GM23338 (cell line): Measurements from ENCODE around the gene R3HDM1. TPM values are rescaled to one million over a fixed set of nuclear protein-coding genes. Genes with fewer than 3 reads are reported as not detected.

Experiments used
- ATAC-seq: fragments of 200-7000 bp; cut with Tn5 transposase; 3 replicates; pipeline ENCODE4 v1.9.1; 2020
- DNase-seq: peaks from one replicate; pipeline ENCODE4 v3.0.0-alpha.2; 2015; ENCODE audit warnings: low spot score
- H2AFZ ChIP-seq: fragments of 200-600 bp; sonication (generic); 2 replicates; pipeline ENCODE4 v1.8.0; 2016; ENCODE audit warnings: antibody characterized with exemption, mild to moderate bottlenecking, moderate library complexity
- H3F3A ChIP-seq: fragments of 200-600 bp; sonication (generic); replicated peaks from 2 replicates; pipeline ENCODE4 v1.8.0; 2017; ENCODE audit warnings: antibody characterized with exemption, mixed run types, low read depth
- H3K27ac ChIP-seq: fragments of 200-600 bp; sonication (generic); 2 replicates; pipeline ENCODE4 v1.6.1; 2016; ENCODE audit warnings: low read depth
- H3K27me3 ChIP-seq: fragments of 200-600 bp; sonication (generic); 2 replicates; pipeline ENCODE4 v1.8.0; 2016; ENCODE audit warnings: mild to moderate bottlenecking, mixed run types, moderate library complexity; ENCODE audit not compliant: insufficient read depth
- H3K36me3 ChIP-seq: fragments of 200-600 bp; sonication (generic); 2 replicates; pipeline ENCODE4 v1.8.0; 2016; ENCODE audit warnings: mild to moderate bottlenecking; ENCODE audit not compliant: insufficient read depth
- H3K4me1 ChIP-seq: fragments of 200-600 bp; sonication (generic); 2 replicates; pipeline ENCODE4 v1.8.0; 2016; ENCODE audit warnings: mild to moderate bottlenecking, moderate library complexity; ENCODE audit not compliant: insufficient read depth
- H3K4me2 ChIP-seq: fragments of 200-600 bp; sonication (generic); 2 replicates; pipeline ENCODE4 v1.7.1; 2017; ENCODE audit warnings: mixed run types
- H3K4me3 ChIP-seq: fragments of 200-600 bp; sonication (generic); 2 replicates; pipeline ENCODE4 v1.6.1; 2016; ENCODE audit warnings: mixed run types
- H3K79me2 ChIP-seq: fragments of 200-600 bp; sonication (generic); replicated peaks from 2 replicates; pipeline ENCODE4 v1.8.0; 2017; ENCODE audit warnings: mild to moderate bottlenecking; ENCODE audit not compliant: insufficient read depth
- H3K9me2 ChIP-seq: fragments of 200-600 bp; sonication (generic); 2 replicates; pipeline ENCODE4 v1.8.0; 2017; ENCODE audit not compliant: insufficient read depth
- H4K20me1 ChIP-seq: fragments of 200-600 bp; sonication (generic); replicated peaks from 2 replicates; pipeline ENCODE4 v1.8.0; 2017; ENCODE audit warnings: mild to moderate bottlenecking; ENCODE audit not compliant: insufficient read depth
- H3K27ac Mint-ChIP-seq: 2 replicates; pipeline ENCODE4 v1.8.0; 2020; ENCODE audit warnings: inconsistent platforms, mild to moderate bottlenecking, moderate library complexity, mixed read lengths
- H3K27me3 Mint-ChIP-seq: 3 replicates; pipeline ENCODE4 v1.8.0; 2022; ENCODE audit warnings: low read depth, mild to moderate bottlenecking, moderate library complexity, mixed read lengths, inconsistent platforms; ENCODE audit not compliant: insufficient read depth, poor library complexity
- H3K36me3 Mint-ChIP-seq: 3 replicates; pipeline ENCODE4 v1.8.0; 2021; ENCODE audit warnings: low read depth, mild to moderate bottlenecking, inconsistent platforms, moderate library complexity, mixed read lengths
- H3K4me1 Mint-ChIP-seq: 3 replicates; pipeline ENCODE4 v1.8.0; 2020; ENCODE audit warnings: mild to moderate bottlenecking, inconsistent platforms, mixed read lengths
- H3K4me3 Mint-ChIP-seq: 3 replicates; pipeline ENCODE4 v1.8.0; 2021; ENCODE audit warnings: moderate library complexity, mild to moderate bottlenecking, inconsistent platforms, mixed read lengths
- H3K9me3 Mint-ChIP-seq: 3 replicates; pipeline ENCODE4 v1.8.0; 2020; ENCODE audit warnings: moderate library complexity, mild to moderate bottlenecking, inconsistent platforms, mixed read lengths
- CREB1 ChIP-seq: fragments of 250-450 bp; sonication (Bioruptor Pico); IDR thresholded peaks from 2 replicates; pipeline ENCODE4 v1.5.0; 2020; ENCODE audit warnings: low read depth, mild to moderate bottlenecking, moderate library complexity
- CTCF ChIP-seq, 2 experiments: fragments of 200-600 bp in 1 of 2; sonication (generic) in 1 of 2; conservative IDR thresholded peaks; 2 replicates each; pipeline versions ENCODE4 v1.5.1 to v1.6.1; 2016 to 2017; ENCODE audit warnings: antibody characterized with exemption in 2 of 2, low read depth in 2 of 2, mild to moderate bottlenecking in 2 of 2, moderate library complexity in 1 of 2
- EZH2 ChIP-seq: fragments of 200-600 bp; sonication (generic); IDR thresholded peaks from one replicate; pipeline ENCODE4 v1.8.0; 2017; ENCODE audit warnings: antibody characterized with exemption, mild to moderate bottlenecking, low read depth; ENCODE audit not compliant: unreplicated experiment
- EZH2phosphoT487 ChIP-seq: fragments of 200-600 bp; sonication (generic); IDR thresholded peaks from one replicate; pipeline ENCODE4 v1.8.1; 2018; ENCODE audit warnings: antibody characterized with exemption; ENCODE audit not compliant: unreplicated experiment
- JUNB ChIP-seq: IDR thresholded peaks from one replicate; pipeline ENCODE4 v1.6.1; 2016; ENCODE audit warnings: antibody characterized with exemption; ENCODE audit not compliant: unreplicated experiment
- NANOG ChIP-seq: IDR thresholded peaks from 2 replicates; pipeline ENCODE4 v1.6.1; 2016; ENCODE audit warnings: antibody characterized with exemption, borderline replicate concordance
- POLR2AphosphoS5 ChIP-seq: IDR thresholded peaks from 2 replicates; pipeline ENCODE4 v1.6.1; 2016; ENCODE audit warnings: antibody characterized with exemption, low read depth
- STAT1 ChIP-seq: IDR thresholded peaks from one replicate; pipeline ENCODE4 v1.6.1; 2016; ENCODE audit warnings: antibody characterized with exemption; ENCODE audit not compliant: unreplicated experiment
- ZNF114 ChIP-seq: fragments of 250-450 bp; sonication (Bioruptor Pico); IDR thresholded peaks from 2 replicates; pipeline ENCODE4 v1.5.0; 2020; ENCODE audit warnings: mild to moderate bottlenecking, moderate library complexity
- ZNF331 ChIP-seq: fragments of 250-450 bp; sonication (Bioruptor Pico); IDR thresholded peaks from 2 replicates; pipeline ENCODE4 v1.5.0; 2020; ENCODE audit warnings: low read depth, mild to moderate bottlenecking, moderate library complexity
- ZNF462 ChIP-seq: fragments of 250-450 bp; sonication (Bioruptor Pico); IDR thresholded peaks from 2 replicates; pipeline ENCODE4 v1.5.0; 2020; ENCODE audit warnings: mild to moderate bottlenecking, moderate library complexity
- polyA plus RNA-seq: library from polyadenylated mRNA; unstranded; fragments of >200 nt; fragmentation: Nextera tagmentation; extraction: Ambion mirVana; gene quantifications from 2 replicates; pipeline ENCODE4 v1.2.1, GENCODE V29; 2016
- total RNA-seq: library from RNA; depleted of rRNA; stranded (reverse); fragments of >200 nt; shearing (Covaris generic); gene quantifications from 2 replicates; pipeline ENCODE4 v1.2.3, GENCODE V29; 2014

The R3HDM1 gene
- total and polyA plus RNA-seq, 2 experiments from 2014 or later: 63.1 to 88.8 TPM

- H3K4me2 ChIP-seq: no peak overlapping the region
- no peaks in the 10 kb centered on the region for H3K36me3 Mint-ChIP-seq
- no peak overlapping the region for H3K4me3 Mint-ChIP-seq
- no peaks in the 10 kb centered on the region for H3K36me3 ChIP-seq
- H3K9me3 Mint-ChIP-seq: no peaks in the 10 kb centered on the region
- H3K4me1 Mint-ChIP-seq: no peaks in the 10 kb centered on the region
- H3K27me3 Mint-ChIP-seq: peaks cover 2% of the 10 kb centered on the region
- no peaks in the 10 kb centered on the region for H3K79me2 ChIP-seq
- H4K20me1 ChIP-seq: no peaks in the 10 kb centered on the region
- H3K4me1 ChIP-seq: no peaks in the 10 kb centered on the region
- H3K27ac ChIP-seq: no peak overlapping the region
- DNase-seq: no peak
- H3K27ac Mint-ChIP-seq: no peak overlapping the region
- no peak overlapping the region for H3K4me3 ChIP-seq
- no peak for TF ChIP-seq ZNF331 (CRISPR knock-in tag)
- no peak for TF ChIP-seq STAT1
- no peak for TF ChIP-seq EZH2phosphoT487
- no peaks in the 10 kb centered on the region for H3K27me3 ChIP-seq
- H2AFZ ChIP-seq: no peak overlapping the region
- H3K9me2 ChIP-seq: no peaks in the 10 kb centered on the region
- H3F3A ChIP-seq: no peaks in the 10 kb centered on the region
- ATAC-seq: no peak
These were observed 201.8 kb downstream of the R3HDM1 start for GRCh38 chr2:135733045-135733444.

GRCh38 chr2:135736546-135736945 is 205.3 kb downstream of the R3HDM1 start:
- H3K9me3 Mint-ChIP-seq: no peaks in the 10 kb centered on the region
- no peak overlapping the region for H3K27ac Mint-ChIP-seq
- H3F3A ChIP-seq: no peaks in the 10 kb centered on the region
- H3K4me3 Mint-ChIP-seq: no peak overlapping the region
- H3K4me2 ChIP-seq: no peak overlapping the region
- no peak overlapping the region for H3K27ac ChIP-seq
- no peaks in the 10 kb centered on the region for H3K36me3 Mint-ChIP-seq
- H2AFZ ChIP-seq: no peak overlapping the region
- ATAC-seq: no peak
- H3K4me3 ChIP-seq: no peak overlapping the region
- H3K27me3 Mint-ChIP-seq: peaks cover 2% of the 10 kb centered on the region
- H3K36me3 ChIP-seq: no peaks in the 10 kb centered on the region
- DNase-seq: no peak
- H3K27me3 ChIP-seq: no peaks in the 10 kb centered on the region
- no peaks in the 10 kb centered on the region for H3K79me2 ChIP-seq
- H3K9me2 ChIP-seq: no peaks in the 10 kb centered on the region; the same call in 1 of the 2 replicates
- no peaks in the 10 kb centered on the region for H4K20me1 ChIP-seq
- H3K4me1 Mint-ChIP-seq: no peaks in the 10 kb centered on the region
- no peaks in the 10 kb centered on the region for H3K4me1 ChIP-seq
- TF ChIP-seq NANOG (no peak), CREB1 (CRISPR knock-in tag) (no peak), JUNB (no peak), CTCF (conservative IDR thresholded peaks at IDR 0.05; ENCODE audit: low read depth in 2 of 2) (no peak), ZNF114 (CRISPR knock-in tag) (no peak), ZNF331 (CRISPR knock-in tag) (no peak), STAT1 (no peak), EZH2phosphoT487 (no peak), EZH2 (no peak), POLR2AphosphoS5 (no peak), ZNF462 (CRISPR knock-in tag) (no peak)
